ENCODE results near the gene ACACB. TPM values are rescaled to one million over a fixed set of nuclear protein-coding genes. Genes with fewer than 3 reads are reported as not detected.

Gene ACACB
- total RNA-seq, 1 donor, result 3.9 TPM

- no peak overlapping the region for H3K4me3 ChIP-seq (ENCODE audit: low read depth, low read length)
- TF ChIP-seq CTCF (IDR thresholded peaks at IDR 0.05; ENCODE audit: insufficient read depth, low read depth, low read length), result no peak
- peak; percentile 72 for DNase-seq (ENCODE audit: low read depth)
Measured at GRCh38 chr12:109266106-109266879, 149.9 kb downstream of the ACACB start.

- TF ChIP-seq CTCF (IDR thresholded peaks at IDR 0.05; ENCODE audit: insufficient read depth, low read depth, low read length), result no peak
- DNase-seq (ENCODE audit: low read depth), result no peak
- H3K4me3 ChIP-seq (ENCODE audit: low read depth, low read length), result no peak overlapping the region
Measured at GRCh38 chr12:109267361-109267760, 151.0 kb downstream of the ACACB start.

- TF ChIP-seq CTCF (IDR thresholded peaks at IDR 0.05; ENCODE audit: insufficient read depth, low read depth, low read length), result no peak
- no peak overlapping the region for H3K4me3 ChIP-seq (ENCODE audit: low read depth, low read length)
- no peak for DNase-seq (ENCODE audit: low read depth)
Measured at GRCh38 chr12:109268896-109269295, 152.5 kb downstream of the ACACB start.

- H3K4me3 ChIP-seq (ENCODE audit: low read depth, low read length), result no peak overlapping the region
- TF ChIP-seq CTCF (IDR thresholded peaks at IDR 0.05; ENCODE audit: insufficient read depth, low read depth, low read length), result no peak
- DNase-seq (ENCODE audit: low read depth), result no peak
Measured at GRCh38 chr12:109269428-109269827, 153.0 kb downstream of the ACACB start.

DNA sequence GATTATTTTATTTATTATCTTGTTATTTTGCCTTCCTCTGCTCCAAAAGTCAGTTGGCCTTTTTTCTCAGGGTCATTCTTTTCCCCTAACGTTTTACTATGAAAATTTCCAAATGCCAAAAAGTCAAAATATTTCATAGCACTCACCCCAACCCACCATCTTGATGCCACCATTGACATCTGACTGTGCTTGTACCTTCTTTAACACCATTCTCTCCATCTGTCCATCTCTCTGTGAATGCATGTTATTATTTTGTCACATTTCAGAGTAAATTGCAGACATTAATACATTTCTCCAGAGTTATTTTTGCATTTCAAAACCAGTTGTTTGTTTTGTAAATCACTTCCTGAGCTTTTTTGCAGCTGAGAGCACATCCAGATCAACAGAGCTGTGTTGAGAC lies 154.1 kb downstream of the ACACB start:
- no peak for DNase-seq (ENCODE audit: low read depth)
- no peak overlapping the region for H3K4me3 ChIP-seq (ENCODE audit: low read depth, low read length)
- no peak for TF ChIP-seq CTCF (IDR thresholded peaks at IDR 0.05; ENCODE audit: insufficient read depth, low read depth, low read length)

DNA sequence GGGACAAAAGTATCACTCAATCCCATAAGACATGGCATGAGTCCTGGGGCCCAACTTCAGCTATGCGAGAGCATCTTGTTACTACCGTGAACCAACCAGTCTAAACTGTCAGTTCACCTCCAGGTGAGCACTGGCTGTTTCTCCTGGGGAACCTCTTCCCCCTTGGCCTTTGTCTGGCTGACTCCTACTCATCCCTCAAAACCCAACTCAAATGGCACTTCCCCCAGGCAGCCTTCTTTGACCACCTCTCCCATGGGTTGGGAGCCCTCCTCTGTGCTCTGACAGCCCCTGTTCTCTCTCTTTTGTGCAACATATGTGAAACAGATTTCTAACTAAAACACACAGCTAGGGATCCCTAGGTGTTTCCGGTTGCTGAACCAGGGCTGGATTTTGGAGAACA lies 155.0 kb downstream of the ACACB start:
- TF ChIP-seq CTCF (IDR thresholded peaks at IDR 0.05; ENCODE audit: insufficient read depth, low read depth, low read length), result no peak
- H3K4me3 ChIP-seq (ENCODE audit: low read depth, low read length), result no peak overlapping the region
- DNase-seq (ENCODE audit: low read depth), result no peak

GRCh38 chr12:109273354-109273753 lies 157.0 kb downstream of the ACACB start:
- no peak for DNase-seq (ENCODE audit: low read depth)
- H3K4me3 ChIP-seq (ENCODE audit: low read depth, low read length), result no peak overlapping the region
- no peak for TF ChIP-seq CTCF (IDR thresholded peaks at IDR 0.05; ENCODE audit: insufficient read depth, low read depth, low read length)
